Right renal pelvis (tissue), 4 donors: ENCODE data around the gene SIKE1. TPM values are rescaled to one million over a fixed set of nuclear protein-coding genes. Genes with fewer than 3 reads are reported as not detected.
"Not testable (repeated sequence)": the region's sequence is repeated elsewhere in the genome, so short reads cannot be mapped to it uniquely, and the experiment has no call there.

Experiments used
- DNase-seq, 4 donors: peaks; one replicate each; pipeline ENCODE4 v3.0.0-alpha.2; 2013; ENCODE audit warnings: low read depth in 4 of 4, low spot score in 3 of 4, missing footprints in 1 of 4
- polyA plus RNA-seq, 4 donors: library from polyadenylated mRNA; unstranded; fragments of 120-200 nt; gene quantifications; one replicate each; pipeline ENCODE4 v1.2.1, GENCODE V29; 2013; ENCODE audit not compliant: insufficient read length in 4 of 4

Gene SIKE1
- polyA plus RNA-seq, 4 donors: 49.0 to 55.7 (median 52.8) TPM

DNA sequence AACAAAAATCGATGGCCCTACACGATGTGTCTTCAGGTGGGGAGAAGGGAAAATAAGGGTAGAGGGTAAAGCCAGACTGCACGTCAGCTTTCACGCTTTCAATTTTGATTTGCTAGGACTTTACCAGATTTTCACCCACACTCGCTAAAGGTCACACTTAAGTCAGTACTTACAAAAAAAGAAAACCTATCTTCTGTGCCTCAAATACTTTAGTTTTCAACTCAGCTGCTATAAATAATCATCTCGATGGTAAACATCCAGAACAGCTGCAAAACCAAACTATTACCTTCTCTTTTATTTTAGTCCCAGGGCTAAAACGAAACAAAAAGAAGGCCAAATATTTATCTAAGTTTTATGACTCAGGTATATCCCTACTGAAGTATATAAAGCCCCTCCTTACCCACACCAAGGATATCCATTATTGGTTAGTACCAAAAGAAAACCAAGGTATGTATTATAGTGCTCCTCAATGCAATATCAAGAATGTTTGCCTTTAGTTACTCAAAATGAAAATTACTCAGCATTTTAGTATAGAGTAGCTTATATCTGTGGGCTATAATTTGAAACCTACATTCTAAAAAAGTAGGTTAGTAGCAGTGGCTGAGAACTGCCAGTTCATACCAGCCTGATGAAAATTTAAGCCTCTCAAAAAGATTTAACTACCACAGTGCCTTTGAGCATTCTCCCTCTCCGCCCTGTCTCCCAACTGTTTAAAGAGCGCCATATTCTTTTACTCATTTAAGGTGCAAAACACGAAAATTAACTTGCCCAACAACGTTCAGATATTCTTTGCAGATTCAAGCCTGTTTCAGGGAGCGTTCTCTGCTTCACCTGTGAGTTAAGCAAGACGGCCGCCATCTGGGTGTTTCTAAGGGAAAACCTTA lies 24.2 kb downstream of the SIKE1 start:
- DNase-seq: no peak

- no peak for DNase-seq
Observed at GRCh38 chr1:114755006-114755931, 25.2 kb downstream of the SIKE1 start.

DNA sequence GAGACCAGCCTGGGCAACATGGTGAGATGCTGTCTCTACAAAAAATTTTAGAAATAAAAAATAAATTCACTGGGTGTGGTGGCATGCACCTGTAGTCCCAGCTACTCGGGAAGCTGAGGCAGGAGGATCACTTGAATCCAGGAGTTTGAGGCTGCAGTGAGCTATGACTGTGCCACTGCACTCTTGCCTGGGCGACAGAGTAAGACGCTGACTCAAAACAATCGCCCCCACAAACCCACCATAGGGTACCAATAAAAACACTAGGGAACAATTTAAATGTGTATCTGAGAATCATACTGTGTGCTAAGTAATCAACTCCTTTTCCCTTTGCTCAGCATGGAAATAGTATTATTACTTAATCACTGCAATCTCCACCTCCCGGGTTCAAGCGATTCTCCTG lies 26.8 kb downstream of the SIKE1 start:
- DNase-seq: not testable (repeated sequence)

DNA sequence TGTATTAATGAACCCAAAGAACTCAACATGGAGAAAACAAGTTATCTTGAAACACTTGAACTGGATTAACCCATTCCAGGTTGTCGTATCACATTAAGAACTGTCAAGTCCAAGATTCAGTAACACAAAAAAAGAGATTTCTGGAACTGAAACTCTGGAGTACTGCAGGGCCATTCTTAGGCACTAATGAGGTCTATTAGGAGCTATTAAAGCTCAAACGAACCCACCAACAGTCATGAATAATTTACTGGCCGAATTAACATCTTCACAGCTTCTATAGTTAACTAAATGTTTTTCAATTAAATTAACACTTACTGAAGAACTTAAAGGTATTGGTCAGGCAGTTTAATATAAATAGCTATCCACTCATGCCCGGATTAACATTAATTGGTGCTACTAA lies 27.3 kb downstream of the SIKE1 start:
- DNase-seq: no peak

DNA sequence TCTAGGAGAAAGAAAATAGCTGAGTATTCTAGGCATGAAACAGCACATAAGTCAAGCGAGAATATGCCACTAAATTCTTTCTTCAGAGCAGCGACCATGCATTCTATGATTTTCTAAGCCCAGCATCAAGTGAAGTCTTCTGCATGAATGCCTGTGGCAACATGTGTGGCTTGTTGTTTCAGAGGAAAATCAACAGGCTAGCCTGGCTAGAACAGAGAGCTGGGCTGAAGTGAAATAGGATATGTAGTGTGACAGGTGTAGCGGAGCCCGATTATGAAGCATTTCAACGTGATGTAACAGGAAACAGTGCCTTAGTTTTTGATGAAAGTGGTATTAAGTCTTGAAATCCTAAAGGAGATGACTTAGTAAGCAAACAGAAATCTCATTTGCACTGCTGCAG lies 29.7 kb downstream of the SIKE1 start:
- DNase-seq: no peak

- DNase-seq: no peak
Observed at GRCh38 chr1:114749835-114750234, 30.6 kb downstream of the SIKE1 start.

GRCh38 chr1:114746450-114747121 lies 33.9 kb downstream of the SIKE1 start:
- DNase-seq: no peak

DNA sequence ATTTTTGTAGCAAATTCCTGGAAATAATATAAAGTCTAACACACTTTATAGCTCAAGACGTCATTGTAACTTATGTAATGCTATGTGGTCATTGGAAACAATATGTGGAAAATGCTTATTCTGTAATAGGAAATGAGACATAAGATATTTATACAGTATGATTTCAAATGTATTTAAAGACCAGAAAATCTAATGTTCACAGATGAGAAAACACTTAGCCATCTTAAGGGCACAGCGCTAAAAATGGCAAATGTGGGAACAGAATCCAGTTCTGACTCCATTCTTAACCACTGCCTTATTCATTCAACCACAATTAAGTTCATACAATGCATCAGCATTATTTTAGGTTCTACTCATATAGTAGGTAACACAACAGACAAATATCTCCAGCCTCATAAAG lies 35.2 kb downstream of the SIKE1 start:
- no peak for DNase-seq

DNA sequence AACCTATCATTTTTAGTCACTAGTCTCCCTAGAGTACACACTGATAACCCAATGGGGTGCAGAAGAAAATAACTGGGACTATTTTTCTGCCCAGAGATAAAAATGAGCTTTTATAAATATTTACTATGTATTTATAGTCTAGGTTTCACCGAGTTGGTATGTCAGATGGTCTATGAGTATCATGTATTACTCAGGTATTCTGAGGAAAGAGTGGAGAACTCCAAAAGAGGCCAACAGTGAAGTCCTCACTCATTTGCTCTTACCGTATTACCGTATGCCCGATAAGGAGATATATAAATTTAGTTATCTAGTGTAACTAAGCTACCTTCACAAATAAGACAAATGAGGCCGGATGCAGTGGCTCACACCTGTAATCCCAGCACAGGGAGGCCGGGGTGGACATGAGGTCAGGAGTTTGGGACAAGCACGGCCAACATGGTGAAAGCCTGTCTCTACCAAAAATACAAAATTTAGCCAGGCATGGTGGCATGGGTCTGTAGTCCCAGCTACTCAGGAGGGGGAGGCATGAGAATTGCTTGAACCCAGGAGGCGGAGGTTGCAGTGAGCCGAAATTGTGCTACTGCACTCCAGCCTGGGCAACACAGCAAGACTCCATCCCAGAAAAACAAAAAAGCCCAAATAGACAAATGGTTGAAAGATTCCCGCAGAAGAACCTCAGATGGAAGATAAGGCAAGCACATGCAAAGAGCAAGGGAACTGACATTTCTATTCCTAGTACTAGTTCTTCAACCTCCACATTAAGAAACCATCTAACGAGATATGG lies 38.3 kb downstream of the SIKE1 start:
- no peak for DNase-seq

DNA sequence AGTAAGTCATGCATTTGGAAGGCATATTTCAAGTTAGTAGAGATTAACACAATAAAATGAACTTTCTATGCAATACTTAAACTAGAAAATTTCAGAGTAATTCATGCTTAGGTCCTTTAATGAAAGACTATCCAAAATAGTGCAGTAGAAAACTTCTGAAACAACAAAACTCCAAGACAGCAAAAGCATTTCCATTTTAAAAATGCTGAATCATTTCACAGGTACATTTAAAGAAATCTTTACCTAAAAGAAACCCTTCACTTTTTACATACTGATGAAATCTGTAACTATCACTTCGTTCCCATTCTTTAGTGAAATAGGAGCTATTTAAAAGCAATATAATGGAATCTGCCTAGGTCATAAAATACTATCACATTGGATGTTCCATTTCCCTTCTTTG lies 40.2 kb downstream of the SIKE1 start:
- no peak for DNase-seq

GRCh38 chr1:114737314-114737849 lies 43.1 kb downstream of the SIKE1 start:
- DNase-seq: no peak

- DNase-seq: no peak
Observed at GRCh38 chr1:114735479-114735878, 45.0 kb downstream of the SIKE1 start.

DNA sequence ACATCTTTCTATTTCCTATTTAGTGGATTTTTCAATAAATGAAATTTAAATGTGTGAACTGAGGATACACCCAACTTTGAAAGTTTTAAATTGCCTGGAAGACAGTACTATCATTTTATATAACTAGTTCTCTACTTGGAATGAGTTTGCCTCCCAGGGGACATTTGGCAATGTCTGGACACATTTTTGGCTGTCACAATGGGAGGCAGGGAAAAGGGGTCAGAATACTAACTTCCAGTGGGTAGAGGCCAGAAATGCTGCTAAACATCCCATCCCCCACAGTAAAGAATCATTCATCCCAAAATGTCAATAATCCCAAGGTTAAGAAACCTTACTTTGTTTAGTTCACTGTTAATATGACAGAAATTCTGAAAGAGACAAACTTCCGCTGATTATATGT lies 50.7 kb downstream of the SIKE1 start:
- no peak for DNase-seq

DNA sequence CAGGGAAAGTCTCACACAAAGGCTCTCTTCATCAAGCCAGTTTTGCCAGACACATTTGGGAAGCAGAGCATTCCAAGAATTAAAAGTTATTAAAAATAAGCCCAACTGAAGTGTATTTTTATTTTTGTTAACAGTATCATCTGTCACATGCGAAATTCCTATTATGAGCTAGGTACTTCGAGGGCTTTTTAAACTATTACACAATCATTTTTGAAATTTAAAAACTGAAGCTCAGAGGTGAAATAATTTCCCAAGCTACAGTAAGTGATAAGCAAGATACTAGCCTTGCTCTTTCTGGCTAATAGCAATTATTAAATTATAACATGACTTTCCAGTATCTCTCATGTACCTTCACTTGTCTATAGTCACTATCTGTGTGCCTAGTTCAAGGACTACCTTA lies 51.9 kb downstream of the SIKE1 start:
- no peak for DNase-seq

DNA sequence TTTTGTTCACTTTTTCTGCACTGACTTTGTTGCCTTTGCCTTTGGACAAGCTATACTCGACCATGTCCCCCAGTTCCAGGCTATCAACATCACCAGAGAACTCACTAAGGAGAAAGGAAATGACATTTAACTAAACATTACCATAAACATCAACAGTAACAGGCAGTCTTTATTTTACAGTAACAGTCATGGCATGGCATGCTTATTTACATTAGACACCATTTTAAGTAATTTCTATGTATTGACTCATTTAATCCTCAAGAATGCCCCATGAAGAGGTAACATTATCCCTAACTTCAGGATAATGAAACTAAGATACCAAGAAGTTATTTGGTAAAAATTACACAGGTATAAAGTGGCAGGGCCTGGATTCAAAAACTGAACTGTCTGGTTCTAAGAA lies 55.3 kb downstream of the SIKE1 start:
- DNase-seq: no peak

- DNase-seq: no peak
Observed at GRCh38 chr1:114723915-114724314, 56.6 kb downstream of the SIKE1 start.

DNA sequence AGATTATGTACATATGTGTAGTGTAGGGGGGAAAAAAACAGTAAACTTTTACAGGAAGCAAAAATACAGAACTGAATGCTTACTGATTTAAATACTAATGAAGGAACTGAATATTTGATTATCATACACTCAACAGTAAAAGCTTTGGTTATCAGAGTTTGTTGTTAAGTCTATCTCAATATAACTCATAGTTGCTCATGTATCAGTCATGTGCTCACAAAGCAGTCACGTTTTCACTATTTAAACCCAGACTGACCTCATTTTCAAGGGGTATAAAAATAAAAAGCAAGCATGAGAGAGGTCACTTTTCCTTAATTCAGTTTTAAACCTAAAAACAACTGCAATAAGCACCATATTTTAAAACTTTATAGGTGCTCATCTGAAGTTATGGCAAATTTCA lies 57.0 kb downstream of the SIKE1 start:
- no peak for DNase-seq

DNA sequence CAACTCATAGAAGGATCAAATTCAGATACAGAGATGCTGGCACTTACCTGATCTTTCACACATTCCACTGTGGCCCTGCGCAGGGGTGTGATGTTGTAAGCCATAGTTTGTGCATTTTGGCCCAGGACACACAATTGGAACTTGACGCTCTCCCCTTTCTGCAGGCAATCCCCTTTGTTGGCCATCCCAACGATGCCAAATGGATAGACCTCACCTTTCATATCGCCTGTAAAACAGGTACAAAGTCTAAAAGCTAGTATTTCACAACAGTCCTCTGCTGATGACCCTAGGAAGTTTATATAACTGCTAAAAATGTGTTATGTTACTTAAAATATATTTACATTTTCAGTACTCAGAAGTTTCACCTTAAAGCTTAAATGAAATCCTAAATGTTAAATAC lies 60.0 kb downstream of the SIKE1 start:
- DNase-seq: no peak
